GM23248 (cell line): ENCODE measurements around the gene CCDC134. TPM values are rescaled to one million over a fixed set of nuclear protein-coding genes. Genes with fewer than 3 reads are reported as not detected.

Source experiments
- DNase-seq: peaks from one replicate; pipeline ENCODE4 v3.0.0-alpha.2; 2015
- H2AFZ ChIP-seq: fragments of 200-600 bp; sonication (generic); 2 replicates; pipeline ENCODE4 v1.6.1; 2016; ENCODE audit warnings: antibody characterized with exemption
- H3F3A ChIP-seq: fragments of 200-600 bp; sonication (generic); 2 replicates; pipeline ENCODE4 v1.6.1; 2016; ENCODE audit warnings: mild to moderate bottlenecking, antibody characterized with exemption, mixed run types; ENCODE audit not compliant: insufficient read depth
- H3K27ac ChIP-seq: fragments of 200-600 bp; sonication (generic); 2 replicates; pipeline ENCODE4 v1.5.1; 2016; ENCODE audit warnings: mild to moderate bottlenecking
- H3K27me3 ChIP-seq: fragments of 200-600 bp; sonication (generic); replicated peaks from 2 replicates; pipeline ENCODE4 v1.6.1; 2016; ENCODE audit warnings: mild to moderate bottlenecking; ENCODE audit not compliant: insufficient read depth
- H3K36me3 ChIP-seq: fragments of 200-600 bp; sonication (generic); 2 replicates; pipeline ENCODE4 v1.6.1; 2016; ENCODE audit warnings: low read depth, mild to moderate bottlenecking
- H3K4me1 ChIP-seq: fragments of 200-600 bp; sonication (generic); 2 replicates; pipeline ENCODE4 v1.6.1; 2016; ENCODE audit warnings: mild to moderate bottlenecking; ENCODE audit not compliant: insufficient read depth
- H3K4me2 ChIP-seq: fragments of 200-600 bp; sonication (generic); one replicate; pipeline ENCODE4 v1.6.1; 2016; ENCODE audit warnings: mild to moderate bottlenecking; ENCODE audit not compliant: unreplicated experiment
- H3K4me3 ChIP-seq: fragments of 200-600 bp; sonication (generic); 2 replicates; pipeline ENCODE4 v1.5.1; 2016; ENCODE audit warnings: mild to moderate bottlenecking
- H3K79me2 ChIP-seq: fragments of 200-600 bp; sonication (generic); 2 replicates; pipeline ENCODE4 v1.6.1; 2016; ENCODE audit warnings: mild to moderate bottlenecking; ENCODE audit not compliant: insufficient read depth
- H3K9ac ChIP-seq: fragments of 200-600 bp; sonication (generic); 2 replicates; pipeline ENCODE4 v1.6.1; 2016; ENCODE audit warnings: mild to moderate bottlenecking
- H3K9me2 ChIP-seq: fragments of 200-600 bp; sonication (generic); 2 replicates; pipeline ENCODE4 v1.6.1; 2016; ENCODE audit warnings: mixed run types, mild to moderate bottlenecking, moderate library complexity; ENCODE audit not compliant: insufficient read depth
- H3K9me3 ChIP-seq: fragments of 200-600 bp; sonication (generic); one replicate; pipeline ENCODE4 v1.6.1; 2017; ENCODE audit warnings: low read depth
- H4K20me1 ChIP-seq: fragments of 200-600 bp; sonication (generic); 2 replicates; pipeline ENCODE4 v1.6.0; 2016; ENCODE audit not compliant: insufficient read depth
- EZH2 ChIP-seq: fragments of 200-600 bp; sonication (generic); IDR thresholded peaks from 2 replicates; pipeline ENCODE4 v1.6.1; 2018; ENCODE audit warnings: antibody characterized with exemption, mild to moderate bottlenecking; ENCODE audit not compliant: insufficient read depth, poor library complexity, severe bottlenecking
- EZH2phosphoT487 ChIP-seq: fragments of 200-600 bp; sonication (generic); IDR thresholded peaks from 2 replicates; pipeline ENCODE4 v1.6.1; 2018; ENCODE audit warnings: antibody characterized with exemption, moderate library complexity, mild to moderate bottlenecking, low read depth; ENCODE audit not compliant: insufficient read depth
- WGBS, 2 experiments: methylation state at CpG; one replicate each; pipeline ENCODE4 v1.1.6; 2015 to 2017; ENCODE audit warnings: low lambda C conversion rate in 2 of 2, low coverage in 1 of 2; ENCODE audit errors: missing lambda C conversion rate in 2 of 2; 5-methylcytosine and 5-hydroxymethylcytosine counted together
- in situ Hi-C: fragments of 300-500 bp; cut with MboI; formaldehyde crosslinking; loops from 2 replicates; pipeline ENCODE4 v1.15.0; 2020
- polyA plus RNA-seq: library from polyadenylated mRNA; unstranded; fragments of >200 nt; fragmentation: Nextera tagmentation; extraction: Ambion mirVana; gene quantifications from 2 replicates; pipeline ENCODE4 v1.2.1, GENCODE V29; 2016
- total RNA-seq: library from RNA; depleted of rRNA; stranded (reverse); fragments of >200 nt; shearing (Covaris generic); gene quantifications from 2 replicates; pipeline ENCODE4 v1.2.3, GENCODE V29; 2014; rRNA removed

The CCDC134 gene
- total and polyA plus RNA-seq, 2 experiments from 2014 or later = 3.9 to 4.4 TPM

DNA sequence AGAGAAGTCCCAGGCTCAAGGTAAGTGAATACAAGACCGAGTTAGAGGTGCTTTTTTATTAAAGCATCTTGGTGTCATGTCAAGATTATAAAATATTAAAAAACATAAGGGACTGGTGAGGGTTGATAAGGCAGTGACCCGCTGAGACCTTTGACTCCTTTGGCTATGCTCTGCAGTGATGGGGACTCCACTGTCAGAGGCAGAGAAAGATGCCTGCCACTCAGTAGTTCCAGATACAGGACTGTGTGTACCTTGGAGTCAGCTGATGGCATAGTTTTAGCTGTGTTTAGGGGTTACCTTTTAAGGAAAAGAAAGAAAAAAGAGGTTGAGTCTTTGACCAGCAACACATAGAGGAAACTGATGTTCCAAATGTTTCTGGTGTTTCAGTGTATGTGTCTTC, 73.6 kb downstream of the CCDC134 start:
- no peak overlapping the region for H3K4me3 ChIP-seq
- H3K36me3 ChIP-seq = peaks cover 19% of the 10 kb centered on the region; the same call in 1 of the 2 replicates
- no peaks in the 10 kb centered on the region for H3F3A ChIP-seq
- no peaks in the 10 kb centered on the region for H3K79me2 ChIP-seq
- DNase-seq = no peak
- 98% methylated on average over 2 of the region's 2 CpGs for WGBS, 2 experiments
- H3K9me3 ChIP-seq = no peaks in the 10 kb centered on the region
- no peak overlapping the region for H3K4me2 ChIP-seq
- no peak overlapping the region for H3K27ac ChIP-seq
- H2AFZ ChIP-seq = no peak overlapping the region
- H3K4me1 ChIP-seq = peaks cover 16% of the 10 kb centered on the region
- no peak overlapping the region for H3K9ac ChIP-seq
- TF ChIP-seq EZH2phosphoT487 (no peak), EZH2 (no peak)
- no peaks in the 10 kb centered on the region for H4K20me1 ChIP-seq
- no peaks in the 10 kb centered on the region for H3K9me2 ChIP-seq
- H3K27me3 ChIP-seq = no peaks in the 10 kb centered on the region
- in situ Hi-C loops = no loop called here

DNA sequence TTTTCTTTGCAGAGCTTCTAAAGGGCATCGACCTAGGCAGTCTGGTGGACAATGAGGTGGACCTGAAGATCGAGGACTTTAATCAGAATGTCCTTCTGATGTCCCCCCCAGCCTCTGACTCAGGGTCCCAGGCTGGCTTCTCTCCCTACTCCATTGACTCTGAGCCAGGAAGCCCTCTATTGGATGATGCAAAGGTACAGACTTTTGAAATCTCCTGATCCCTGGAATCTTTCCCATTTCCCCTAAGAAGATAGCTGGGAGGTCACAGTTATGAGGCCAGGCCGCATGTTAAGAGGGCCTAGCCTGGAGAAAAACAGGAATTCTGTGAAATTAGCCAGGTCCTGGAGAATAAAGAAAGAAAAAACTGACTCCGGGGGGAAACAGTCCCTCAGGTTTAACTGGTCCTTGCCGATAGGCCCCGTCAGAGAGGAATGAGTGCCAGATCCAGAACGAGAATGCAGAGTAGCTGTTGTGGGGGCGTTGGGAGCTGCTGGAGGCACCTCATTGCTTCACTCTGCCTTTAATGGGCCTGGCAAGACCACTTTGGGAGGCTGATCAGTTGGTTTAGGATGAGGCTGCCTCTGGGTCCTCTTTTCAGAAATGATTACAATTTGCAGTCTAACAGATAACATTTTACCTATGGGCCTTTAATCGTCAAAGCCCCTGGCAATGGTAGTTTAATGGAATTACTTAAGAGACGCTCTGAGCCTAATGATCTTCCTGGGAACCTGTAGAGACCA, 75.2 kb downstream of the CCDC134 start:
- no peaks in the 10 kb centered on the region for H3F3A ChIP-seq
- H3K27ac ChIP-seq = no peak overlapping the region
- WGBS, 2 experiments = 75 to 78% methylated on average over 10 of the region's 10 CpGs
- no peaks in the 10 kb centered on the region for H3K9me2 ChIP-seq
- H3K27me3 ChIP-seq = no peaks in the 10 kb centered on the region
- H3K79me2 ChIP-seq = no peaks in the 10 kb centered on the region
- H4K20me1 ChIP-seq = no peaks in the 10 kb centered on the region
- H3K4me1 ChIP-seq = peaks cover 16% of the 10 kb centered on the region
- in situ Hi-C loops = no loop called here
- peak overlapping the region; percentile 21 for H3K4me2 ChIP-seq
- no peak overlapping the region for H3K9ac ChIP-seq
- DNase-seq = no peak
- TF ChIP-seq EZH2phosphoT487 = no peak
- TF ChIP-seq EZH2 = no peak
- H2AFZ ChIP-seq = no peak overlapping the region
- H3K4me3 ChIP-seq = no peak overlapping the region
- H3K36me3 ChIP-seq = peaks cover 14% of the 10 kb centered on the region; the same call in 1 of the 2 replicates
- no peaks in the 10 kb centered on the region for H3K9me3 ChIP-seq

Other genes starting within 250 kb of the CCDC134 start
- 0.38 TPM in 1 of 2 replicates, not detected in the other for gene CSDC2, start 239.7 kb upstream of the CCDC134 start, total RNA-seq
- gene CSDC2, start 239.7 kb upstream of the CCDC134 start, polyA plus RNA-seq = 0.59 and 1.1 TPM in 2 replicates
- gene PMM1, start 210.8 kb upstream of the CCDC134 start, total RNA-seq = 29.4 and 33.3 TPM in 2 replicates
- gene PMM1, start 210.8 kb upstream of the CCDC134 start, polyA plus RNA-seq = 78.2 and 79.2 TPM in 2 replicates
- 24.3 and 44.3 TPM in 2 replicates for gene DESI1, start 179.6 kb upstream of the CCDC134 start, total RNA-seq
- gene DESI1, start 179.6 kb upstream of the CCDC134 start, polyA plus RNA-seq = 41.9 and 42.2 TPM in 2 replicates
- gene XRCC6, start 179.4 kb upstream of the CCDC134 start, total RNA-seq = 288 and 292 TPM in 2 replicates
- 319 and 323 TPM in 2 replicates for gene XRCC6, start 179.4 kb upstream of the CCDC134 start, polyA plus RNA-seq
- gene SNU13, start 111.8 kb upstream of the CCDC134 start, total RNA-seq = 113 and 136 TPM in 2 replicates
- gene SNU13, start 111.8 kb upstream of the CCDC134 start, polyA plus RNA-seq = 302 and 310 TPM in 2 replicates
- gene MEI1, start 101.2 kb upstream of the CCDC134 start, total RNA-seq = 2.2 and 3.7 TPM in 2 replicates
- gene MEI1, start 101.2 kb upstream of the CCDC134 start, polyA plus RNA-seq = 5.5 and 5.9 TPM in 2 replicates
- 26.5 and 31.9 TPM in 2 replicates for gene SREBF2, start 32.4 kb downstream of the CCDC134 start, total RNA-seq
- gene SREBF2, start 32.4 kb downstream of the CCDC134 start, polyA plus RNA-seq = 23.6 and 25.0 TPM in 2 replicates
- not detected in 2 replicates for gene SHISA8, start 114.4 kb downstream of the CCDC134 start, total RNA-seq
- gene SHISA8, start 114.4 kb downstream of the CCDC134 start, polyA plus RNA-seq = not detected in 2 replicates
- gene TNFRSF13C, start 126.1 kb downstream of the CCDC134 start, total RNA-seq = 0.22 TPM in 1 of 2 replicates, not detected in the other
- gene TNFRSF13C, start 126.1 kb downstream of the CCDC134 start, polyA plus RNA-seq = 0.05 and 0.11 TPM in 2 replicates
- 5.7 and 15.0 TPM in 2 replicates for gene CENPM, start 146.5 kb downstream of the CCDC134 start, total RNA-seq
- gene CENPM, start 146.5 kb downstream of the CCDC134 start, polyA plus RNA-seq = 18.9 and 20.0 TPM in 2 replicates
- gene SEPTIN3, start 168.8 kb downstream of the CCDC134 start, total RNA-seq = not detected in 2 replicates
- 0.06 TPM in 1 of 2 replicates, not detected in the other for gene SEPTIN3, start 168.8 kb downstream of the CCDC134 start, polyA plus RNA-seq
- gene WBP2NL, start 198.1 kb downstream of the CCDC134 start, total RNA-seq = 0.43 TPM in 1 of 2 replicates, not detected in the other
- 0.14 and 0.48 TPM in 2 replicates for gene WBP2NL, start 198.1 kb downstream of the CCDC134 start, polyA plus RNA-seq